GM23338 (cell line): Measurements from ENCODE around the gene RBFOX1. TPM values are rescaled to one million over a fixed set of nuclear protein-coding genes. Genes with fewer than 3 reads are reported as not detected.

Source experiments
- ATAC-seq: fragments of 200-7000 bp; cut with Tn5 transposase; 3 replicates; pipeline ENCODE4 v1.9.1; 2020
- DNase-seq: peaks from one replicate; pipeline ENCODE4 v3.0.0-alpha.2; 2015; ENCODE audit warnings: low spot score
- H2AFZ ChIP-seq: fragments of 200-600 bp; sonication (generic); 2 replicates; pipeline ENCODE4 v1.8.0; 2016; ENCODE audit warnings: antibody characterized with exemption, mild to moderate bottlenecking, moderate library complexity
- H3F3A ChIP-seq: fragments of 200-600 bp; sonication (generic); replicated peaks from 2 replicates; pipeline ENCODE4 v1.8.0; 2017; ENCODE audit warnings: antibody characterized with exemption, mixed run types, low read depth
- H3K27ac ChIP-seq: fragments of 200-600 bp; sonication (generic); 2 replicates; pipeline ENCODE4 v1.6.1; 2016; ENCODE audit warnings: low read depth
- H3K27me3 ChIP-seq: fragments of 200-600 bp; sonication (generic); 2 replicates; pipeline ENCODE4 v1.8.0; 2016; ENCODE audit warnings: mild to moderate bottlenecking, mixed run types, moderate library complexity; ENCODE audit not compliant: insufficient read depth
- H3K36me3 ChIP-seq: fragments of 200-600 bp; sonication (generic); 2 replicates; pipeline ENCODE4 v1.8.0; 2016; ENCODE audit warnings: mild to moderate bottlenecking; ENCODE audit not compliant: insufficient read depth
- H3K4me1 ChIP-seq: fragments of 200-600 bp; sonication (generic); 2 replicates; pipeline ENCODE4 v1.8.0; 2016; ENCODE audit warnings: mild to moderate bottlenecking, moderate library complexity; ENCODE audit not compliant: insufficient read depth
- H3K4me2 ChIP-seq: fragments of 200-600 bp; sonication (generic); 2 replicates; pipeline ENCODE4 v1.7.1; 2017; ENCODE audit warnings: mixed run types
- H3K4me3 ChIP-seq: fragments of 200-600 bp; sonication (generic); 2 replicates; pipeline ENCODE4 v1.6.1; 2016; ENCODE audit warnings: mixed run types
- H3K79me2 ChIP-seq: fragments of 200-600 bp; sonication (generic); replicated peaks from 2 replicates; pipeline ENCODE4 v1.8.0; 2017; ENCODE audit warnings: mild to moderate bottlenecking; ENCODE audit not compliant: insufficient read depth
- H3K9me2 ChIP-seq: fragments of 200-600 bp; sonication (generic); 2 replicates; pipeline ENCODE4 v1.8.0; 2017; ENCODE audit not compliant: insufficient read depth
- H4K20me1 ChIP-seq: fragments of 200-600 bp; sonication (generic); replicated peaks from 2 replicates; pipeline ENCODE4 v1.8.0; 2017; ENCODE audit warnings: mild to moderate bottlenecking; ENCODE audit not compliant: insufficient read depth
- H3K27ac Mint-ChIP-seq: 2 replicates; pipeline ENCODE4 v1.8.0; 2020; ENCODE audit warnings: inconsistent platforms, mild to moderate bottlenecking, moderate library complexity, mixed read lengths
- H3K27me3 Mint-ChIP-seq: 3 replicates; pipeline ENCODE4 v1.8.0; 2022; ENCODE audit warnings: low read depth, mild to moderate bottlenecking, moderate library complexity, mixed read lengths, inconsistent platforms; ENCODE audit not compliant: insufficient read depth, poor library complexity
- H3K36me3 Mint-ChIP-seq: 3 replicates; pipeline ENCODE4 v1.8.0; 2021; ENCODE audit warnings: low read depth, mild to moderate bottlenecking, inconsistent platforms, moderate library complexity, mixed read lengths
- H3K4me1 Mint-ChIP-seq: 3 replicates; pipeline ENCODE4 v1.8.0; 2020; ENCODE audit warnings: mild to moderate bottlenecking, inconsistent platforms, mixed read lengths
- H3K4me3 Mint-ChIP-seq: 3 replicates; pipeline ENCODE4 v1.8.0; 2021; ENCODE audit warnings: moderate library complexity, mild to moderate bottlenecking, inconsistent platforms, mixed read lengths
- H3K9me3 Mint-ChIP-seq: 3 replicates; pipeline ENCODE4 v1.8.0; 2020; ENCODE audit warnings: moderate library complexity, mild to moderate bottlenecking, inconsistent platforms, mixed read lengths
- CREB1 ChIP-seq: fragments of 250-450 bp; sonication (Bioruptor Pico); IDR thresholded peaks from 2 replicates; pipeline ENCODE4 v1.5.0; 2020; ENCODE audit warnings: low read depth, mild to moderate bottlenecking, moderate library complexity
- EZH2 ChIP-seq: fragments of 200-600 bp; sonication (generic); IDR thresholded peaks from one replicate; pipeline ENCODE4 v1.8.0; 2017; ENCODE audit warnings: antibody characterized with exemption, mild to moderate bottlenecking, low read depth; ENCODE audit not compliant: unreplicated experiment
- EZH2phosphoT487 ChIP-seq: fragments of 200-600 bp; sonication (generic); IDR thresholded peaks from one replicate; pipeline ENCODE4 v1.8.1; 2018; ENCODE audit warnings: antibody characterized with exemption; ENCODE audit not compliant: unreplicated experiment
- NANOG ChIP-seq: IDR thresholded peaks from 2 replicates; pipeline ENCODE4 v1.6.1; 2016; ENCODE audit warnings: antibody characterized with exemption, borderline replicate concordance
- POLR2AphosphoS5 ChIP-seq: IDR thresholded peaks from 2 replicates; pipeline ENCODE4 v1.6.1; 2016; ENCODE audit warnings: antibody characterized with exemption, low read depth
- STAT1 ChIP-seq: IDR thresholded peaks from one replicate; pipeline ENCODE4 v1.6.1; 2016; ENCODE audit warnings: antibody characterized with exemption; ENCODE audit not compliant: unreplicated experiment
- ZNF331 ChIP-seq: fragments of 250-450 bp; sonication (Bioruptor Pico); IDR thresholded peaks from 2 replicates; pipeline ENCODE4 v1.5.0; 2020; ENCODE audit warnings: low read depth, mild to moderate bottlenecking, moderate library complexity
- ZNF462 ChIP-seq: fragments of 250-450 bp; sonication (Bioruptor Pico); IDR thresholded peaks from 2 replicates; pipeline ENCODE4 v1.5.0; 2020; ENCODE audit warnings: mild to moderate bottlenecking, moderate library complexity
- polyA plus RNA-seq: library from polyadenylated mRNA; unstranded; fragments of >200 nt; fragmentation: Nextera tagmentation; extraction: Ambion mirVana; gene quantifications from 2 replicates; pipeline ENCODE4 v1.2.1, GENCODE V29; 2016
- total RNA-seq: library from RNA; depleted of rRNA; stranded (reverse); fragments of >200 nt; shearing (Covaris generic); gene quantifications from 2 replicates; pipeline ENCODE4 v1.2.3, GENCODE V29; 2014

Gene RBFOX1
- total and polyA plus RNA-seq, 2 experiments from 2014 or later = 2.5 to 3.6 TPM

- Histone ChIP-seq H3K4me3 (no peak overlapping the region), H3K4me1 (no peaks in the 10 kb centered on the region), H3K9me2 (no peaks in the 10 kb centered on the region), H4K20me1 (no peaks in the 10 kb centered on the region), H3K79me2 (no peaks in the 10 kb centered on the region), H3K4me2 (no peak overlapping the region), H3F3A (no peaks in the 10 kb centered on the region), H3K27me3 (no peaks in the 10 kb centered on the region), H3K27ac (no peak overlapping the region), H3K36me3 (no peaks in the 10 kb centered on the region; the same call in 1 of the 2 replicates), H2AFZ (no peak overlapping the region)
- no peak overlapping the region for H3K4me3 Mint-ChIP-seq
- H3K4me1 Mint-ChIP-seq = peaks cover 3% of the 10 kb centered on the region; the same call in 1 of the 3 replicates
- no peak for TF ChIP-seq EZH2phosphoT487
- no peak for TF ChIP-seq EZH2
- TF ChIP-seq POLR2AphosphoS5 = no peak
- TF ChIP-seq NANOG = no peak
- TF ChIP-seq ZNF462 = no peak
- TF ChIP-seq CREB1 (CRISPR knock-in tag) = no peak
- no peak for TF ChIP-seq ZNF331 (CRISPR knock-in tag)
- TF ChIP-seq STAT1 = no peak
- H3K36me3 Mint-ChIP-seq = no peaks in the 10 kb centered on the region
- ATAC-seq = no peak
- H3K27me3 Mint-ChIP-seq = no peaks in the 10 kb centered on the region
- H3K9me3 Mint-ChIP-seq = peaks cover 3% of the 10 kb centered on the region; the same call in 2 of the 3 replicates
- H3K27ac Mint-ChIP-seq = no peak overlapping the region
- DNase-seq = no peak
Measured at GRCh38 chr16:7400117-7400890, 67.7 kb downstream of the RBFOX1 start.
